Stimulated activated CD8-positive, alpha-beta memory T cell treated with anti-CD3 and anti-CD28 coated beads, Interleukin-2, amount 100 ng/mL, for 1 hour (primary cell): Measurements from ENCODE around the gene MED16.
"Not testable (repeated sequence)": the region's sequence is repeated elsewhere in the genome, so short reads cannot be mapped to it uniquely, and the experiment has no call there.

Experiments
- DNase-seq, 2 donors: peaks; one replicate each; pipeline ENCODE4 v3.0.0-alpha.2; 2020; ENCODE audit warnings: low read depth in 2 of 2

The MED16 gene

DNA sequence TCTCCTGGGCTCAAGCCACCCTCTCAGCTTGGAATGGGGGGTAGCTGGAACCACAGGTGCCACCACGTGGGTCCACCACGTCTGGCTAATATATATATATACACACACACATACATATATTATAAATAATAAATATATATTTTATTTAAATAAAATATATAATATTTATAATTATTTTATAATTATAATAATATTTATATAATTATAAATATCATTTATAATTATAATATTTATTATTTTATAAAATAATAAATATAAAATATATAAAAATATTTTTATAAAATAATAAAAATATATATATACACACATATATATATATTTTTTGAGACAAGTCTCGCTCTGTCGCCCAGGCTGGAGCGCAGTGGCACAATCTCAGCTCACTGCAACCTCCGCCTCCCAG lies 38.4 kb downstream of the MED16 start:
- DNase-seq = no peak

GRCh38 chr19:853614-854220 lies 39.3 kb downstream of the MED16 start:
- DNase-seq = not testable (repeated sequence)

DNA sequence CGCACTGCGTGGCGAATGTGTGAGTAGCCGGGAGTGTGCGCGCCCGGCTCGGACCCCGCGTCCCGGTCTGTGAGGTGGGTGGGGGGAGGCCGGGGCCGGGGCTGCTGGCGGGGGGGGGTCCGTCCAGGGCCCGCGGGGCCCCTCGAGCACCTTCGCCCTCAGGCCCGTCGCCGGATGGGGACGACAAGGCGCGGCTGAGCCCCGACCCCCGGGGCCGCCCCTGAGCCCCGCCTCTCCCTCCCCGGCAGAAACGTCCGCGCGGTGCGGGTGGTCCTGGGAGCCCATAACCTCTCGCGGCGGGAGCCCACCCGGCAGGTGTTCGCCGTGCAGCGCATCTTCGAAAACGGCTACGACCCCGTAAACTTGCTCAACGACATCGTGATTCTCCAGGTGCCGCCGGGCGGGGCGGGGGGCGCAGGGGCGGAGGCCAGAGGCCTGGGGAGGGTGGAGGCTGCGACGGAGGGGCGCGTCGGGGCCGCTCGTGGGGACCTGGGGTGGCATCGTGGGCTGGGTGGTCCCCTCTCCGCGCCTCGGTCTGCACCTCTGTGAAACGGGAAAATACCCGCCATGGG lies 39.9 kb downstream of the MED16 start:
- no peak for DNase-seq

DNA sequence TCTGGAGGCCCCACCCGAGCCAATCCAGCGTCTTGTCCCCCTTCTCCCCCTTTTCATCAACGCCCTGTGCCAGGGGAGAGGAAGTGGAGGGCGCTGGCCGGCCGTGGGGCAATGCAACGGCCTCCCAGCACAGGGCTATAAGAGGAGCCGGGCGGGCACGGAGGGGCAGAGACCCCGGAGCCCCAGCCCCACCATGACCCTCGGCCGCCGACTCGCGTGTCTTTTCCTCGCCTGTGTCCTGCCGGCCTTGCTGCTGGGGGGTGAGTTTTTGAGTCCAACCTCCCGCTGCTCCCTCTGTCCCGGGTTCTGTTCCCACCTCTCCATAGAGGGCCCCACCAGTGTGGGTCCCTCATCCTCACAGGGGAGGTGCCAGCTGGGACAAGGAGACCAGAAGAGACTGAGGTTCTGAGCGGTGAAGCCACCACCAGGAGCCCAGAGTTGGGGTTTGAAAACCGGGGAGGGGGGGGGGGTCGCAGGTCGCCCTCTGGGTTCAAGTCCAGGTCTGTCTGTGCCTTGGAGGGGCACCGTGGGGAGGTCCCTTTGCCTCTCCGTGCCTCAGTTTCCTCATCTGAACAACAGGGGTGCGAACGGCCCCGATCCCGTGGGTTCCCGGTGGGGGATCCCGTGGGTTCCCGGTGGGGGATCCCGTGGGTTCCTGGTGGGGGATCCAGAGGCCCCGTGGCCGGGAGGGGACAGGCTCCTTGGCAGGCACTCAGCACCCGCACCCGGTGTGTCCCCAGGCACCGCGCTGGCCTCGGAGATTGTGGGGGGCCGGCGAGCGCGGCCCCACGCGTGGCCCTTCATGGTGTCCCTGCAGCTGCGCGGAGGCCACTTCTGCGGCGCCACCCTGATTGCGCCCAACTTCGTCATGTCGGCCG lies 40.6 kb downstream of the MED16 start, which contains the start of gene ELANE:
TSS of gene ELANE (plus strand) at position 168 of the 878 bp plus-strand sequence. CDS start at position 194, 26 bp downstream.
- DNase-seq = no peak

- DNase-seq = no peak
Measured at GRCh38 chr19:850979-851335, 42.0 kb downstream of the MED16 start.

GRCh38 chr19:850221-850978 lies 42.6 kb downstream of the MED16 start:
- no peak for DNase-seq

- not testable (repeated sequence) for DNase-seq
Measured at GRCh38 chr19:849195-849594, 43.8 kb downstream of the MED16 start.

DNA sequence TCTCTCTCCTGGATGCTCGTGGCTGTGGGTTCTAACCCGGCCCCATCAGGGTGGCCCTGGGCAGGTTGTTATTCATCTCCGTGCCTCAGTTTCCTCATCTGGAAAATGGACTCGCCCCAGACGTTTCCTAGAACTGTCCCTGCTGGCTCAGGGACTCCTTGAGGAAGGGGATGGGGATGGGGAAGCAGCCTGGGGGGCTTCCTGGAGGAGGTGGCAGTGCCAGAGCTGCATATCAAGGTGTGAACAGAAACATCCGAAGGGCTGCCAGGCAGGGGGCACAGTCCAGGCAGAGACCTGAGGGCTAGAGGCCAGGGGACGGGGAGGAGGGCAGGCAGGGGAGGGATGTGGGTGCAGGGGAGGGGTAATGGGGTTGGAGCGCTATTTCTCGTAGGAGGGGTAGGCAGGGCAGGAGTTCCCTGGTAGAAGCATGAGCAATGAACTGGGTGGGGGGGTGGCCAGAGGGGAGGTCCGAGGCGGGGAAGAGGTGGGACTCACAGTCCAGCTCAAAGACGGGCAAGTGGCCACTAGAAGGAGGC lies 44.5 kb downstream of the MED16 start:
- no peak for DNase-seq

- DNase-seq = no peak
Measured at GRCh38 chr19:845707-846521, 47.1 kb downstream of the MED16 start.

DNA sequence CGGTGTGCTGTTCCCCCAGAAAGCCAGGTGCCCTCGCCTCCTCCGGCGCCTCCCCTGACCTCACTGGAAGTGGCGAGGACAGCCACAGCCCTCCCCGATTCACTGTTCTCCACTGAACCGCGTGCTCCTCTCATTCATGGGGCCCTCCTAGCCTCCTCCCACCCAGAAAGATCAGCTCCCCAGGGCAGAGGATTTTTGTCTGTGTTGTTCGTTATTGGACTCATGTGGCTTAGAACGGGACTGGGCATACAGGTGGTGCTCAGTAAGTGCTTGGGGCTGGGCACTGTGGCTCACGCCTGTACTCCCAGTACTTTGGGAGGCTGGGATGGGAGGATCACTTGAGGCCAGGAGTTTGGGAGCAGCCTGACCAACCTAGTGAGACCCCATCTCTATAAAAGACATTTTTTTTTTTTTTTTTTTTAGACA lies 48.4 kb downstream of the MED16 start:
- no peak for DNase-seq

DNA sequence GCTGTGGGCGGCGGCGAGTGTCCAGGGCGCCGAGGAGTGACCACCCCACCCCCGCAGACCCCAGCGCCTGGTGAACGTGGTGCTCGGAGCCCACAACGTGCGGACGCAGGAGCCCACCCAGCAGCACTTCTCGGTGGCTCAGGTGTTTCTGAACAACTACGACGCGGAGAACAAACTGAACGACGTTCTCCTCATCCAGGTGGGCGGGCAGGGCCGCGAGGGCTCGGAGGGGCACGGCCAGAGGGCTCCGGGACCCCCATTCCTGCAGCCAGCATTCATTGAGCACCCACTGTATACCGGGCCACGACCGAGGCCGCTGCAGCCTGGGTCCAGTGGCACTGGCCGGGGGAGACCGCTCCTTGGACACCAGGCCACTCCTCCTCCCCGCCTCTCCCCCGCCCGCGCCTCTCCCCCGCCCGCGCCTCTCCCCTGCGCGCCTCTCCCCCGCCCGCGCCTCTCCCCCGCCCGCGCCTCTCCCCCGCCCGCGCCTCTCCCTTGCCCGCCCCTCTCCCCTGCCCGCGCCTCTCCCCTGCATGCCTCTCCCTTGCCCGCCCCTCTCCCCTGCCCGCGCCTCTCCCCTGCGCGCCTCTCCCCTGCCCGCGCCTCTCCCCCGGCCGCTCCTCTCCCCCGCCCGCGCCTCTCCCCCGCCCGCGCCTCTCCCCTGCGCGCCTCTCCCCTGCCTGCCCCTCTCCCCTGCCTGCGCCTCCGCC lies 49.0 kb downstream of the MED16 start:
- DNase-seq = no peak

- no peak for DNase-seq
Measured at GRCh38 chr19:843180-843835, 49.7 kb downstream of the MED16 start.

GRCh38 chr19:842802-843179 lies 50.2 kb downstream of the MED16 start:
- DNase-seq = not testable (repeated sequence)

- DNase-seq = no peak
Measured at GRCh38 chr19:840519-841206, 52.3 kb downstream of the MED16 start, which contains the start of gene PRTN3. Gene PRTN3 (plus strand): TSS chr19:840999. CDS start chr19:841009, 10 bp downstream.

- no peak for DNase-seq
Measured at GRCh38 chr19:835210-835810, 57.7 kb downstream of the MED16 start.

DNA sequence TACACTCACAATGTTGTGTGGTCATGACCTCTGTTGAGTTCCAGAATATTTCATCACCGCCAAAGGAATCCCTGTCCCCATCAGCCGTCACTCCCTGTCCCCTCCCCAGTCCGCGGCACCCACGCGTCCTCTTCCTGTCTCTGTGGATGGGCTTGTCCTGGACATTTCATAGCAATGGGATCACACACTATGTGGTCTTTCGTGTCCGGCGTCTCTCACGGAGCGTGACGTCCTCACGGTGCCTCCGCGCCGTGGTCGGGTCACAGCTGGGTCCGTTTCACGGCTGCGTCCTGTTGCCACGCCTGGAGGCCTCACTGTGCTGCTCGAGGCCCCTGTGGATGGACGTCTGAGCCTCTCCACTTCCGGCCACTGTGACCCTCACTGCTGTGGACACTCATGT lies 58.8 kb downstream of the MED16 start:
- DNase-seq = no peak

DNA sequence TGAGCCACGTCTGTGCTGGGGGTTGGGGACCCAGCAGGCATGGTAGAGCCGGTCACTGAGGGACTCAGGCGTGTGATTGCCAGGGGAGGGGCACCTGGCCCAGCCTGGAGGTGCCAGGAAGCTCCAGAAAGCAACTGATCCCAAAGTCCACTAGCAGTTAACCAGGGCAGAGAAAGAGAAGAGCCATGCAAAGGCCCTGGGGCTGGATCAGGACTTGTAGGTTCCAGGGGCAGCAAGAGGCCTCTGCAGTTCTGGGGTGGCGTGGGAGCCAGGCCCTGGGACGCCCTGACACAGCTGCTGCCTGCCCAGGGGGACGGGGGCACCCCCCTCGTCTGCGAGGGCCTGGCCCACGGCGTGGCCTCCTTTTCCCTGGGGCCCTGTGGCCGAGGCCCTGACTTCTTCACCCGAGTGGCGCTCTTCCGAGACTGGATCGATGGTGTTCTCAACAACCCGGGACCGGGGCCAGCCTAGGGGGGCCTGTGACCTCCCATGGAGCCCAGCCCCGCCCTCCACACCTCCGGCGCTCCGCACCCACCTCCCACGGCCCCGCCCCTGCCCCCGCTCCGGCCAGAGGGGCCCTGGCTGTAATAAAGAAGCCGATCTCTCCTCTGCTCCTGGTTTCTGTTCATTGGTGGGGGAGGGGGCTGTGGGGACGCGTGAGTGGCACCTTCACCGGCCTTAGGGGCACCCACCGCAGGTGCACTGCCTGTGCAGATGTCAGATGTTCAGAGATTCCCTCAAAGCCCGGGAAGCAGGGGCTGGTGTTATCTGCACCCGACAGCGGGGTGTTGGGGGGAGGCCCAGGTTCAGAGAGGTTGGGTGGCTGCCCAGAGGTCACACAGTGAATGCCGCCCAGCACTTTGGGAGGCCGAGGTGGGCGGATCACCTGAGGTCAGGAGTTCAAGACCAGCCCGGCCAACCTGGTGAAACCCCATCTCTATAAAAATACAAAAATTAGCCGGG lies 61.3 kb downstream of the MED16 start:
- no peak for DNase-seq
